ENCODE data around the gene MORN3.
"Not testable (repeated sequence)": the region's sequence is repeated elsewhere in the genome, so short reads cannot be mapped to it uniquely, and the experiment has no call there.

MORN3 gene

GRCh38 chr12:121689430-121689829 lies 20.0 kb upstream of the MORN3 start:
- DNase-seq = no peak

DNA sequence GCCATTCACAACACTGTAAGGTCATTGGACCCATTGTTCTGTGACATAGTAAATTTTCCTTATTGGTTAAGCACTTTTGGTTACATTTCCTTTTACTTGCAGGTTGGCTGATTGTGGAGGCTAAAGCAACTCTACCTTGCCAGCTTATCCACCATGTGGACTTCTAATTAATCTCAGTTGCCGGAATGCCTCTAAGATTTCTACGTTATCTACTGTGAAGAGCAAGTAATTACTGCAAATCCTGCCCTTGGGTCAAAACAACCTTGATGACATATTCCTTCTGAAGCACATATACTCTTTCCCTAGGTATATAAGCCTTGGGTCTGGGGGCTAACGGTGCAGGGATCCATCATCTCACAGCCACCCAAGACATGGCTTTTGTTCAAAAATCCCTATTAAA lies 19.5 kb upstream of the MORN3 start:
- DNase-seq = no peak

DNA sequence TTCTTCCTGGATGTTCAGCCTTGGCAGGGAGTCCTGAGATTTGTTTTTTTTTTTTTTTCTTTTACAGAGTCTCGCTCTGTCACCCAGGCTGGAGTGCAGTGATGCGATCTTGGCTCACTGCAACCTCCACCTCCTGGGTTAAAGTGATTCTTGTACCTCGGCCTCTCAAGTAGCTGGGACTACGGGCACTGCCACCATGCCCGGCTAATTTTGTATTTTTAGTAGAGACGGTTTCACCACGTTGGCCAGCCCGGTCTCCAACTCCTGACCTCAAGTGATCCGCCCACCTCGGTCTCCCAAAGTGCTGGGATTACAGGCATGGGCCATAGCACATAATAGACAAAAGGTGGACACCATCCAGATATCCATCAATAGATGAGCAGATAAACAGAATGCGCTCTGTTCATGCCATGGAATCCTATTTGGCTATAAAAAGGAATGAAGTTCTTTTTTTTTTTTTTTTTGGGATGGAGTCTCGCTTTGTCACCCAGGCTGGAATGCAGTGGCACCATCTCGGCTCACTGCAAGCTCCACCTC lies 10.3 kb upstream of the MORN3 start:
- DNase-seq = not testable (repeated sequence)

DNA sequence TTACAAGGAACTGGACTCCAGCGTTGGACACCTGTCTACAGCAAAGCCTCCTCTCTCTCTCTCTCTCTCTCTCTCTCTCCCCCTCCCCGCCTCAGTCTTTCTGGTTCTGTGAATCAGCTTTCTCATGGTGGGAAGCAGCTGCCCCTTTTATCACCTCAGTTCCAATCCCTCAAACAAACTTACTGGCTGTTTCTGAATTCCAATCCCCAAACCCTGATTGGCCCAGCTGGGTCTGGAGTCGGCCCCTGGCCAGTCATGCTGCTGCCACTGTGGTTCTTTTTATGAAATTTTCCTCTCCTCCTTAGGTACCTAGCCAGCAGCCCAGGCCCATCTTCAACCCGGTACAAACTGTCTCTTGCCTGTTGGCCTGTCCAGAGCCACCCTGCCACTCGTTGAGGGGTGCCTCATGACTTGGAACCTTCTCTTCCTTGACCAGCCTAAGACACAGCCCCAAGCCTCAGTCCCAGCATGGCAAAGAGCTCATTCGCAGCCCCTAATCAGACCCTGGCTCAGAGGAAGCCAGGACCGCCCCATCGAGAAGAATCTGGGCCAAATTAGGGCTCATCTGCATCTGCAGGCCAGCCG lies 9.4 kb upstream of the MORN3 start:
- DNase-seq = no peak

GRCh38 chr12:121678305-121678704 lies 8.9 kb upstream of the MORN3 start:
- DNase-seq = no peak

- DNase-seq = no peak
These were observed 6.7 kb upstream of the MORN3 start for GRCh38 chr12:121676190-121676589.

DNA sequence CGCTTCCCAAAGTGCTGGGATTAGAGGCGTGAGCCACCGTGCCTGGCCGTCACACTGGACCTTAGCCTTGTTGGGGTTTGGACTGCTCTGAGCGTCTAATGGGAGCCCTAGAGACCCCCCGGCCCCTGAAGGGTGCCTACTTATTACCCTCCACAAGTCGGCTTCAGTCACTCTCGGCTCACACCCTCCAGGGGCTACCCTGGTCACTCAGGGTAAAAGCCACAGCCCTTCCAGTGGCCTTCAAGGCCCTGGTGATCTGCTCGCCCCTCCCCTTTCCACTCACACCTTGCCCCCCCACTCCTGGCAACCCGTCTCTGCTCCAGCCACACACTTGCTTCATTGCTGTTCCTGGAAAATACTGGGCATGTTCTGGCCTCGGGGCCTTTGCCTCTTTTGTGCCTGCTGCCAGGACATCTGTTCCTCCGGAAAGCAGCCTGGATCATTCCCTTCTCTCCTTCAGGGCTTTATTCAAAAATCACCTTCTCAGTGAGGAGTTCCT lies 3.6 kb upstream of the MORN3 start:
- DNase-seq = peak in 1 of 2 experiments; percentile 44

- peak in 1 of 2 experiments; percentile 50 for DNase-seq
These were observed 519 bp downstream of the MORN3 start for GRCh38 chr12:121668750-121669520.

DNA sequence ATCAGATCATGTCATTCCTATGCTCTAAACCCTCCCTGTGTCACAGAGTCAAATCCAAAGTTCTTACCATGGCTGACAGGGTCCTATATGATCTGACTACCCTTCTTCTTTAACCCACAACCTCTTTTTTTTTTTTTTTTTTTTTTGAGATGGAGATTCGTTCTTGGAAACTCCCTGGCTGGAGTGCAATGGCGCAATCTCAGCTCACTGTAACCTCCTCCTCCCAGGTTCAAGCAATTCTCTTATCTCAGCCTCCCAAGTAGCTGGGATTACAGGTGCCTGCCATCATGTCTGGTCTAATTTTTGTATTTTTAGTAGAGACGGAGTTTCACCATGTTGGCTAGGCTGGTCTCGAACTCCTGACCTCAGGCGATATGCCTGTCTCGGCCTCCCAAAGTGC lies 2.6 kb downstream of the MORN3 start:
- not testable (repeated sequence) for DNase-seq

- DNase-seq = no peak
These were observed 5.9 kb downstream of the MORN3 start for GRCh38 chr12:121663610-121663929.

- not testable (repeated sequence) for DNase-seq
These were observed 7.9 kb downstream of the MORN3 start for GRCh38 chr12:121661353-121662105.

GRCh38 chr12:121657305-121658008 lies 12.0 kb downstream of the MORN3 start:
- DNase-seq = no peak

GRCh38 chr12:121656122-121656521 lies 13.3 kb downstream of the MORN3 start:
- no peak for DNase-seq

- DNase-seq = no peak
These were observed 15.5 kb downstream of the MORN3 start for GRCh38 chr12:121653999-121654398.

- DNase-seq = no peak
These were observed 16.5 kb downstream of the MORN3 start for GRCh38 chr12:121652767-121653497.

DNA sequence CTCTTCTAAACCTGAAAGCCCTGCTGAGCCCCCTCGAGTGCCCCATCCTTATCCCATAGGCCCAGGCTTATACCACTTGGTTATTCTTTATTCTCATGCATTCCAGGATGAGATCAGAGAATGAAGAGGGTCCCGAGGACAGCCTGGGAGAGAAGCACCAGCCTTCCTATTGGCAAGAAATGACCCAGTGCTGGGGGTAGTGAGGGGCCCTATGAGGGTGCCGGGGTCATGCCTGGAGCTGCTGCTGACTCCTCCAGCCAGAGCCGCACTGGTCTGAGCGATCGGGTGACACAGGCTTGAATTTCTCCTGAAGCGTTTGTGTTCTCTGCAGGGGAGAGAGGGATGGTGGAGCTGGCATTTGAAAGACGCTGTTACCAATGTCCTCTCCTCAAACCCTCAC lies 18.1 kb downstream of the MORN3 start:
- DNase-seq = no peak

GRCh38 chr12:121649819-121650353 lies 19.6 kb downstream of the MORN3 start:
- no peak for DNase-seq

DNA sequence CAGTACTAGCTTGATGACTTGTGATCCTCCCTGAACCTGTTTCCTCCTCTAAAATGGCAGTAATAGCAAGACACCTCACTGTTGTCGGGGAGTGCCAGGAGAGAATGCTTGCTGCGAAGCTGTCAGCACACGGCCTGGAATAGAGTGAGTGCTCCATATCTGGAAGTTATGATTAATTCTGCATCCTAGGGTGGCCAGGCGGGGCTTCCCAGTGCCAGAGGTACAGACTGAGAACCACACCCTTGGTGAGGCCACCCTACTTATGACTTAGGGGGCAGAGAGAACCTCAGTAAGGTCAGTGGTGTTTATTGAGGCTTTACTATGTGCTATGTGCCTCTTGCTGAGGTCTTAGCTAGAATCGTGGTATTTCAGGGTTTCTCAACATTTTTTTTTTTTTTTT lies 20.1 kb downstream of the MORN3 start:
- DNase-seq = no peak

DNA sequence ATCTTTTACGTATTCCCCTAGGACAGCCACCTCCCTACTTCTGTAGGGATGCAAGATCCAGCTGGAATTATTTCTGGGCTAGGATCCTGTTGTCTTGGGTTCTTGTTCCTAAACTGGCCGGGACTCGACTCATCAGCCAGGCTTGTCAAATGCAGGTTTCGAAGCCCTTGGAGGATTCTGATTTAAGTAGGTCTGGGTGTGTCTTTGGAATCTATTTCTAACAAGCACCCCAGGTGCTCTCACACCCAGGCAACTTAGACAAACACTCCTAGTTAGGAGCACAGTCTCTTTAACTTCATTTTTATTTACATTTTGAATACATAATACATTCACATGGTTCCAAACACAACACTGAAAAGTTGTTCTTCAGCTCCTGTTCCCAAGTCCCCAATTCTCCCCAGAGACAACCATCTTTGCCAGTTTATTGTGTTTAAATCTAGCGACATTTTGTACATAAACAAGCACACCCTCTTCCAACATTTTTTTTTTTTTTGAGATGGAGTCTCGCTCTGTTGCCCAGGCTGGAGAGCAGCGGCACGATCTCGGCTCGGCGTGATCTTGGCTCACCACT lies 20.9 kb downstream of the MORN3 start:
- DNase-seq = no peak

DNA sequence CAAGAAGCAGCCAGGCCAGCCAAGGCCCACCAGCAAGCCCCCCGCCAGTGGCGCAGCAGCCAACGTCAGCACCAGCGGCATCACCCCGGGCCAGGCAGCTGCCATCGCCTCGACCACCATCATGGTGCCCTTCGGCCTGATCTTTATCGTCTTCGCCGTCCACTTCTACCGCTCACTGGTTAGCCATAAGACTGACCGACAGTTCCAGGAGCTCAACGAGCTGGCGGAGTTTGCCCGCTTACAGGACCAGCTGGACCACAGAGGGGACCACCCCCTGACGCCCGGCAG lies 28.2 kb downstream of the MORN3 start:
- DNase-seq = no peak

DNA sequence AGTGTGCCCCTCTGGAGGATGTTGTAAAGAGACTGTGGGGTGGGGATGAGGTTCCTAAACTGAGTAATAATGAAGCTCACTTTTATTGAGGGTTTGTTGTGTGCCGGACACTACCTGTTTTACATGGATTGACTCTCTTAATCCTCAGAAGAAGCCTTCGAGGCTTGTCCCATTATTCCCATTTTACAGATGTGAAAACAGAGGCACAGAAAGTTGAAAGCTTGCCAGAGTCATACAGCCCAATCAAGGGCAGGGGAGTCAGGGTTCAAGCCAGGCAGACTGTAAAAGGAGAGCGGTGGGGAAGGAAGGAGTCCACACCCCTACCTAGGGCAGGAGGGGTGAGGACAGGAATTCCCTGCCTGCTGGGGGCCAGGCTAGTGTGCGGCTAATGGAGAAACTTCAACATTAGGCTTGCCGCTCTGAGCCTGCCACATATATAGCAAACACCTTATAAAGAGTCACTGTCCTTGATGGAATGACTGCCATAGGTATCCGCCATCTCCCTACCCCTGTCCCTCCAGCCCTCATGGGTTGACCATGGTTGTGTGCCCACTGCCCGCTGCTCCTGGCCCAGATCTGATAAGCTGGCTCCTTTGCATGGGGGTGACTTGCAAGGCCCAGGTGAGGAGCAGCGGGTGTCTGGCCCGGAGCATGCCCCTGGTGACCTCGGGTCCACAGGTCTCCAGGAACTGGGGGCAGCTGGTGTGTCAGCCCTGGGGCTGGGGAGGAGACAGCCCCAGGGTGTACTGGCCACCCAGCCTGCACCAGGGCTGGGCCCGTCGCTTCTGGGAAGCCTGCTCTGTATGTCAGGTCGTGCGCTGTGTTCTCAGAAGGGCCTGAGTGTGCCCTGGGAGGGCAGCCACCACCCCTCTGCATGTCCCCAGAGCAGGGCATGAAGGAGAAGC lies 30.9 kb downstream of the MORN3 start:
- no peak for DNase-seq

Data from NCI-H526 (cell line).